ENCODE measurements around the gene HLA-DMB. TPM values are rescaled to one million over a fixed set of nuclear protein-coding genes. Genes with fewer than 3 reads are reported as not detected.

The HLA-DMB gene
- total RNA-seq, 3 donors from 2014 or later (not counting 1 experiment from before 2014, with no cell fraction given) = 19.5 to 28.1 (median 23.0) TPM

GRCh38 chr6:32973144-32974015 is 32.6 kb upstream of the HLA-DMB start:
- intact Hi-C loops (cut with micrococcal nuclease) = loop anchor here (2.0 to 5.0 kb wide), 5 partner anchors 33 to 796 kb away; partner anchors contain the start of genes AGPAT1, HLA-DMB, PSMB8 and RNF5
- H3K36me3 ChIP-seq (ENCODE audit: control insufficient read depth, insufficient read depth, low read length) = peaks cover 54% of the 10 kb centered on the region

GRCh38 chr6:32972353-32973143 is 31.7 kb upstream of the HLA-DMB start:
- peak overlapping the region; percentile 91 for H3K4me3 ChIP-seq (ENCODE audit: low read length)
- peaks cover 45% of the 10 kb centered on the region for H3K4me1 ChIP-seq (ENCODE audit: control insufficient read depth, insufficient read depth, low read length)
- peaks cover 45% of the 10 kb centered on the region for H3K36me3 ChIP-seq (ENCODE audit: control insufficient read depth, insufficient read depth, low read length)
- intact Hi-C loops (cut with micrococcal nuclease) = loop anchor here (2.0 to 5.0 kb wide), 5 partner anchors 32 to 795 kb away; partner anchors contain the start of genes AGPAT1, HLA-DMB, PSMB8 and RNF5
- Mint-ChIP-seq H3K36me3 (peaks cover 39% of the 10 kb centered on the region), H3K9me3 (no peaks in the 10 kb centered on the region), H3K4me1 (peaks cover 77 to 85% of the 10 kb centered on the region in 2 donors), H3K27me3 (ENCODE audit: low read depth in 2 of 2) (no peaks in the 10 kb centered on the region), H3K4me3 (peak overlapping the region; percentile 96), H3K27ac (peak overlapping the region; percentile 91 to 97)
- H3K9me3 ChIP-seq (ENCODE audit: control insufficient read depth, insufficient read depth, low read length) = no peaks in the 10 kb centered on the region
- DNase-seq (peak; percentile 67 to 76), ATAC-seq (peak; percentile 2 to 20 (median 5))
- TF ChIP-seq CTCF (IDR thresholded peaks at IDR 0.05) = no peak
- under 1% methylated on average over 70 of the region's 70 CpGs for WGBS (ENCODE audit: insufficient coverage)
- H3K27ac ChIP-seq (ENCODE audit: low read length) = peak overlapping the region; percentile 85
- H3K27me3 ChIP-seq (ENCODE audit: control insufficient read depth, insufficient read depth, low read length) = no peaks in the 10 kb centered on the region

More at GRCh38 chr6:32973144-32974015, 32.6 kb upstream of the HLA-DMB start:
- DNase-seq = peak; percentile 56 to 91
- Mint-ChIP-seq H3K4me3 (peak overlapping the region; percentile 96), H3K27me3 (ENCODE audit: low read depth in 2 of 2) (no peaks in the 10 kb centered on the region), H3K4me1 (peaks cover 76 to 84% of the 10 kb centered on the region in 2 donors), H3K27ac (peak overlapping the region; percentile 91 to 97), H3K9me3 (no peaks in the 10 kb centered on the region), H3K36me3 (peaks cover 42% of the 10 kb centered on the region)
- H3K4me1 ChIP-seq (ENCODE audit: control insufficient read depth, insufficient read depth, low read length) = peaks cover 45% of the 10 kb centered on the region
- H3K27me3 ChIP-seq (ENCODE audit: control insufficient read depth, insufficient read depth, low read length) = no peaks in the 10 kb centered on the region
- 0% methylated on average over 23 of the region's 23 CpGs for WGBS (ENCODE audit: insufficient coverage)
- no peak for TF ChIP-seq CTCF (IDR thresholded peaks at IDR 0.05)
- H3K27ac ChIP-seq (ENCODE audit: low read length) = peak overlapping the region; percentile 85
- H3K4me3 ChIP-seq (ENCODE audit: low read length) = peak overlapping the region; percentile 91
- H3K9me3 ChIP-seq (ENCODE audit: control insufficient read depth, insufficient read depth, low read length) = no peaks in the 10 kb centered on the region
- no peak for ATAC-seq

GRCh38 chr6:32971581-32972352 is 30.9 kb upstream of the HLA-DMB start:
- intact Hi-C loops (cut with micrococcal nuclease) = loop anchor here (2.0 to 5.0 kb wide), 5 partner anchors 31 to 794 kb away; partner anchors contain the start of genes AGPAT1, HLA-DMB, PSMB8 and RNF5
- Histone ChIP-seq H3K27ac (ENCODE audit: low read length) (peak overlapping the region; percentile 92), H3K27me3 (ENCODE audit: control insufficient read depth, insufficient read depth, low read length) (no peaks in the 10 kb centered on the region), H3K9me3 (ENCODE audit: control insufficient read depth, insufficient read depth, low read length) (no peaks in the 10 kb centered on the region), H3K4me1 (ENCODE audit: control insufficient read depth, insufficient read depth, low read length) (peaks cover 39% of the 10 kb centered on the region), H3K36me3 (ENCODE audit: control insufficient read depth, insufficient read depth, low read length) (peaks cover 37% of the 10 kb centered on the region), H3K4me3 (ENCODE audit: low read length) (peak overlapping the region; percentile 91)
- peak; percentile 48 to 76 (median 62) for ATAC-seq
- Mint-ChIP-seq H3K27ac (peak overlapping the region; percentile 91 to 97), H3K4me3 (peak overlapping the region; percentile 96), H3K27me3 (ENCODE audit: low read depth in 2 of 2) (no peaks in the 10 kb centered on the region), H3K36me3 (peaks cover 31% of the 10 kb centered on the region), H3K4me1 (peaks cover 77 to 85% of the 10 kb centered on the region in 2 donors), H3K9me3 (no peaks in the 10 kb centered on the region)
- WGBS (ENCODE audit: insufficient coverage) = under 1% methylated on average over 56 of the region's 58 CpGs
- peak; percentile 100 for DNase-seq
- TF ChIP-seq CTCF (IDR thresholded peaks at IDR 0.05) = no peak
